HepG2 (cell line): Measurements from ENCODE around the gene CD2AP. TPM values are rescaled to one million over a fixed set of nuclear protein-coding genes. Genes with fewer than 3 reads are reported as not detected.
A peak's percentile ranks its signal among the peaks of the same experiment; 100 is the strongest.

ENCODE experiments used
- ATAD3A ChIP-seq: sonication (generic); formaldehyde crosslinking; IDR thresholded peaks from 2 replicates; pipeline ENCODE4 v1.4.0; 2020; ENCODE audit warnings: missing genetic modification reagents
- BCLAF1 ChIP-seq: fragments of 450-650 bp; IDR thresholded peaks from 2 replicates; pipeline ENCODE4 v1.6.1; 2017; ENCODE audit warnings: mild to moderate bottlenecking
- IKZF5 ChIP-seq: IDR thresholded peaks from 2 replicates; pipeline ENCODE4 v1.6.1; 2018; ENCODE audit warnings: missing genetic modification reagents, mild to moderate bottlenecking, missing compliant biosample characterization
- MATR3 ChIP-seq: sonication (generic); formaldehyde crosslinking; IDR thresholded peaks from 2 replicates; pipeline ENCODE4 v1.4.0; 2020; ENCODE audit warnings: missing genetic modification reagents
- MTERF4 ChIP-seq: sonication (generic); formaldehyde crosslinking; IDR thresholded peaks from 2 replicates; pipeline ENCODE4 v1.8.0; 2023; ENCODE audit warnings: mild to moderate bottlenecking, missing genetic modification reagents
- RBAK ChIP-seq: sonication (generic); formaldehyde crosslinking; IDR thresholded peaks from 2 replicates; pipeline ENCODE4 v1.5.1; 2020; ENCODE audit warnings: mild to moderate bottlenecking, missing genetic modification reagents
- RBM22 ChIP-seq: fragments of 200-400 bp; formaldehyde crosslinking; optimal IDR thresholded peaks from 2 replicates; pipeline ENCODE3; 2017; ENCODE audit warnings: mild to moderate bottlenecking, low read length, moderate library complexity
- SOX6 ChIP-seq, 2 experiments: fragments of 450-650 bp in 1 of 2; sonication (generic) in 1 of 2; formaldehyde crosslinking in 1 of 2; IDR thresholded peaks; 2 replicates each; pipeline versions ENCODE4 v1.4.0 to v1.6.1; 2017 to 2020; ENCODE audit warnings: antibody characterized with exemption in 1 of 2, mild to moderate bottlenecking in 1 of 2, missing genetic modification reagents in 1 of 2
- SRY ChIP-seq: sonication (generic); formaldehyde crosslinking; IDR thresholded peaks from 2 replicates; pipeline ENCODE4 v1.8.0; 2022; ENCODE audit warnings: mild to moderate bottlenecking, missing genetic modification reagents
- TAF1 ChIP-seq: sonication (generic); formaldehyde crosslinking; IDR thresholded peaks from 2 replicates; pipeline ENCODE4 v1.4.0; 2020; ENCODE audit warnings: missing genetic modification reagents
- TBP ChIP-seq: sonication (generic); formaldehyde crosslinking; IDR thresholded peaks from 2 replicates; pipeline ENCODE4 v1.5.0; 2020; ENCODE audit warnings: missing genetic modification reagents
- XBP1 ChIP-seq: sonication (generic); formaldehyde crosslinking; IDR thresholded peaks from 2 replicates; pipeline ENCODE4 v1.5.0; 2020; ENCODE audit warnings: missing genetic modification reagents
- YEATS2 ChIP-seq: sonication (generic); formaldehyde crosslinking; IDR thresholded peaks from 2 replicates; pipeline ENCODE4 v1.4.0; 2020; ENCODE audit warnings: missing genetic modification reagents, borderline replicate concordance
- ZBTB3 ChIP-seq: sonication (generic); formaldehyde crosslinking; IDR thresholded peaks from 2 replicates; pipeline ENCODE4 v1.4.0; 2020; ENCODE audit warnings: low read depth, mild to moderate bottlenecking, moderate library complexity, missing genetic modification reagents, borderline replicate concordance
- ZFP36 ChIP-seq: fragments of 150-350 bp; IDR thresholded peaks from 2 replicates; pipeline ENCODE4 v1.6.1; 2018; ENCODE audit warnings: borderline replicate concordance, low read length, low read depth; ENCODE audit not compliant: partially characterized antibody
- ZNF337 ChIP-seq: sonication (generic); formaldehyde crosslinking; IDR thresholded peaks from 2 replicates; pipeline ENCODE4 v1.5.1; 2020; ENCODE audit warnings: missing genetic modification reagents, low read depth, mild to moderate bottlenecking, borderline replicate concordance
- ZNF343 ChIP-seq: sonication (generic); formaldehyde crosslinking; IDR thresholded peaks from 2 replicates; pipeline ENCODE4 v1.4.0; 2020; ENCODE audit warnings: mild to moderate bottlenecking, missing genetic modification reagents
- ZNF382 ChIP-seq: sonication (generic); formaldehyde crosslinking; IDR thresholded peaks from 2 replicates; pipeline ENCODE4 v1.5.0; 2020; ENCODE audit warnings: missing genetic modification reagents, mild to moderate bottlenecking, borderline replicate concordance
- ZNF577 ChIP-seq: sonication (generic); formaldehyde crosslinking; IDR thresholded peaks from 2 replicates; pipeline ENCODE4 v1.4.0; 2020; ENCODE audit warnings: mild to moderate bottlenecking, low read depth, missing genetic modification reagents, borderline replicate concordance
- ZNF615 ChIP-seq: sonication (generic); formaldehyde crosslinking; IDR thresholded peaks from 2 replicates; pipeline ENCODE4 v1.5.0; 2020; ENCODE audit warnings: mild to moderate bottlenecking, missing genetic modification reagents, borderline replicate concordance
- ZNF770 ChIP-seq: sonication (generic); formaldehyde crosslinking; IDR thresholded peaks from 2 replicates; pipeline ENCODE4 v1.5.0; 2020; ENCODE audit warnings: mild to moderate bottlenecking, missing genetic modification reagents
- ZNF775 ChIP-seq: sonication (generic); formaldehyde crosslinking; IDR thresholded peaks from 2 replicates; pipeline ENCODE4 v1.4.0; 2020; ENCODE audit warnings: missing genetic modification reagents, mild to moderate bottlenecking, moderate library complexity, borderline replicate concordance
- ZSCAN22 ChIP-seq: sonication (generic); formaldehyde crosslinking; IDR thresholded peaks from 2 replicates; pipeline ENCODE4 v1.4.0; 2020; ENCODE audit warnings: mild to moderate bottlenecking, missing genetic modification reagents
- polyA plus RNA-seq, 8 experiments: library from polyadenylated mRNA; depleted of rRNA in 3 of 8; stranded (reverse) in 7 of 8; unstranded in 1 of 8; fragments of >200 nt; fragmentation: Illumina TruSeq in 4 of 8; extraction: Trizol in 4 of 8; gene quantifications; 2 replicates each; pipeline versions ENCODE4 v1.2.1 to v1.2.3, GENCODE V29; 2011 to 2016; ENCODE audit warnings: low read depth in 4 of 8, missing spikeins in 1 of 8, mixed read lengths in 1 of 8; ENCODE audit not compliant: insufficient read depth in 1 of 8
- total RNA-seq, 5 experiments: library from RNA; depleted of rRNA; stranded (reverse); fragments of >200 nt; fragmentation: Illumina TruSeq; extraction: Trizol; gene quantifications; 2 replicates each; pipeline ENCODE4 v1.2.3, GENCODE V29; 2016; ENCODE audit warnings: low read depth in 1 of 5

Gene CD2AP
- total and polyA plus RNA-seq, 2 of the 13 experiments (the other 11 are each of a cell fraction or from before 2014, with no cell fraction given) = 8.6 to 31.9 TPM

- TF ChIP-seq ZNF337 (CRISPR knock-in tag) = no peak
- peak; percentile 94 for TF ChIP-seq TAF1 (CRISPR knock-in tag)
- no peak for TF ChIP-seq ZFP36
- peak; percentile 72; the same call in 1 of the 2 replicates for TF ChIP-seq ZSCAN22 (CRISPR knock-in tag)
- TF ChIP-seq ZNF382 (CRISPR knock-in tag) = no peak
- TF ChIP-seq TBP (CRISPR knock-in tag) = no peak
- no peak for TF ChIP-seq MATR3 (CRISPR knock-in tag)
- peak; percentile 78; the same call in 1 of the 2 replicates for TF ChIP-seq ZNF343 (CRISPR knock-in tag)
- TF ChIP-seq ZBTB3 (CRISPR knock-in tag) = 0 out of 2 replicates have a peak, but pooled peaks have one; percentile 64
- no peak for TF ChIP-seq XBP1
- no peak for TF ChIP-seq SOX6 (IDR thresholded peaks at IDR 0.05)
- peak; percentile 71 for TF ChIP-seq SOX6 (CRISPR knock-in tag; IDR thresholded peaks at IDR 0.05)
- TF ChIP-seq ZNF615 (CRISPR knock-in tag) = no peak
- TF ChIP-seq ZNF775 = 0 out of 2 replicates have a peak, but pooled peaks have one; percentile 32
- no peak for TF ChIP-seq RBM22
- no peak for TF ChIP-seq MTERF4 (CRISPR knock-in tag)
- no peak for TF ChIP-seq RBAK (CRISPR knock-in tag)
- peak; percentile 78; the same call in 1 of the 2 replicates for TF ChIP-seq ZNF770 (CRISPR knock-in tag)
- TF ChIP-seq BCLAF1 = no peak
- TF ChIP-seq IKZF5 = peak; percentile 53
- peak; percentile 86; the same call in 1 of the 2 replicates for TF ChIP-seq ATAD3A (CRISPR knock-in tag)
- TF ChIP-seq ZNF577 (CRISPR knock-in tag) = no peak
- peak; percentile 75; the same call in 1 of the 2 replicates for TF ChIP-seq SRY (CRISPR knock-in tag)
- TF ChIP-seq YEATS2 (CRISPR knock-in tag) = peak; percentile 92
Observed at GRCh38 chr6:47477497-47478232, at the start of gene CD2AP (continued).
